ENCODE data around the gene VPS54. TPM values are rescaled to one million over a fixed set of nuclear protein-coding genes. Genes with fewer than 3 reads are reported as not detected.
"Not testable (repeated sequence)": the region's sequence is repeated elsewhere in the genome, so short reads cannot be mapped to it uniquely, and the experiment has no call there.

The VPS54 gene
- total RNA-seq, 1 donor from 2014 or later = 28.2 TPM

DNA sequence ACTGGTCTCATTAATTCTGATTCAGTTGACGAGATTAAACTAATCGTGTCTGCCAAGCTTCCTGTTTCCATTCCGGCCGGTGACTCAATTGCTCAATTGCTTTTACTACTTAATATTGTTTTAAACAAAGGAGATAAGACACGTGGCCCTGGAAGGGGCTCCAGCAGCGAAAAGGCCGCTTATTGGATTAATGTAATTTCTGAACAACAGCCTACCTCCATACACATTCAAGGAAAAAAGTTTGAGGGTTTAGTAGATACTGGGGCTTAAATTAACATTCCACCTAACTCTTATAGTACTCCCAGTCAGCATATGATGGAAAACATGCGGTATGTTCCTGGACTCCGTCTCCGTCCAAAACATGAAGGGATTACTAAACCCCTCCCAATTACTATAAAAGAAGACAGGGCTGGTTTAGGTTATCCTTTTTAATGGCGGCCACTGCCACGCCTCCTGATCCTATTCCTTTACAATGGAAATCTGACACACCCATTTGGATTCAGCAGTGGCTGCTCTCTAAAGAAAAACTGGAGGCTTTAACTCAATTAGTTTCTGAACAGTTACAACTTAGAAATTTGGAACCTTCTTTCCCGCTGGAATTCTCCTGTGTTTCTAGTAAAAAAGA, 27.1 kb downstream of the VPS54 start:
- no peak overlapping the region for H3K27ac Mint-ChIP-seq
- DNase-seq (ENCODE audit: low spot score, unreplicated experiment) = no peak
- H3K9me3 Mint-ChIP-seq (ENCODE audit: low read depth) = peaks cover 53% of the 10 kb centered on the region
- peaks cover 61% of the 10 kb centered on the region for H3K36me3 Mint-ChIP-seq (ENCODE audit: insufficient read depth)
- no peak for TF ChIP-seq CTCF (IDR thresholded peaks at IDR 0.05; ENCODE audit: unreplicated experiment)
- H3K4me3 Mint-ChIP-seq (ENCODE audit: low read depth) = no peak overlapping the region
- H3K27me3 Mint-ChIP-seq = no peaks in the 10 kb centered on the region
- H3K4me1 Mint-ChIP-seq (ENCODE audit: low read depth) = peaks cover 12% of the 10 kb centered on the region

DNA sequence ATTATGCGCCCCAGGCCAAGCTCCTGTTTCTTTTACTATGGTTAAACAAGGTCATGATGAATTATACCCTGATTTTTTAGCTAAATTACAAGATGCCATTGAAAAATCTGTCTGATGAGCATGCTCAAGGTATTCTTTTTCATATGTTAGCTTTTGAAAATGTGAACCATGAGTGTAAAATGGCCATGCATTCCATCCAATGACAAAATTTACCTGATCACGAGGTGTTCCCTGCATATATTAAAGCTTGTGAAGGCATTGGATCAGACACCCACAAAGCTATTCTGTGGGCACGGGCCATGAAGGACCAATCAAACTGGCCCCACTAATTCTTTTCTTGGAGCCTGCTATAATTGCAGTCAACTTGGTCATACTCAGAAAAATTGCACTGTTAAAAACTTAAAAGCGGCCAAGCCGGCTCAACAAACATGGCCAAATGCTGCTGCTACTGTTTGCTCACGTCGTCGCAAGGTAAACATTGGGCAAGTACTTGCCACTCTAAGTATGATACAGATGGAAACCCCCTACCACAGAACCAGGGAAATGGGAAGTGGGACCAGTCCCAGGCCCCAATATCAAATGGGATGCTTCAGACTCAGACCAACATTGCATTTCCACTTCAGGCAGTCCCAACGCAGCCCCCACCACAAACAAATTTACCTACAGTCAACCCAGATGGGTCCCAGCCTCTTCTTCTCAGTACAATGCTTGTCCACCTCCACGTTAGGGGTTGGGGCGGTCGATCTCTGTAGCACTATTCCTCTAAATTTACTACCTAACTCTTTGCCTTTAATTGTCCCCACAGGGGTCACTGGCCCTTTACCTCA, 27.8 kb downstream of the VPS54 start:
- Mint-ChIP-seq H3K9me3 (ENCODE audit: low read depth) (peaks cover 47% of the 10 kb centered on the region), H3K27ac (peak overlapping the region; percentile 71), H3K36me3 (ENCODE audit: insufficient read depth) (peaks cover 56% of the 10 kb centered on the region)

DNA sequence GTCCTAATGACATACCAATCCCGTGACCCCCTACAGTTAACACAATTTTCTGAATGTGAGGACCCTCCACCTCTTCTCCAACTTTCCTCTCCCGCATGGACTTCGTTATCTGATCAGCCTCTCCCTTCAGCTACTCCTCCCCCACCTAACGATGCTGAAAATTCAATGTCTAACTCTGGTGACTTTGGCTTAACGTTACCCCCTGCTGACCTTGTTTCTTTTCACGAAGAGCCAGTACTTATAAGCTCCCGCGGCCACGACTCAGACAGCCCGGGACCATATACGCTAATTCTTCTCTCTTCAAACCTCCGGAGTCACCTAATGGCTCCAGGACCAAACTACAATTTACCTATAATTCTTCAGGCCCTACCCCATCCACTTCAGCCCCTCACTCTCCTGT, 29.2 kb downstream of the VPS54 start:
- Mint-ChIP-seq H3K4me3 (ENCODE audit: low read depth) (no peak overlapping the region), H3K9me3 (ENCODE audit: low read depth) (peaks cover 37% of the 10 kb centered on the region), H3K27ac (peak overlapping the region; percentile 19), H3K27me3 (no peaks in the 10 kb centered on the region), H3K36me3 (ENCODE audit: insufficient read depth) (peaks cover 47% of the 10 kb centered on the region), H3K4me1 (ENCODE audit: low read depth) (peaks cover 22% of the 10 kb centered on the region)
- DNase-seq (ENCODE audit: low spot score, unreplicated experiment) = no peak
- no peak for TF ChIP-seq CTCF (IDR thresholded peaks at IDR 0.05; ENCODE audit: unreplicated experiment)

More for the DNA sequence above, 27.8 kb downstream of the VPS54 start:
- not testable (repeated sequence) for H3K4me3 Mint-ChIP-seq (ENCODE audit: low read depth); H3K27me3 Mint-ChIP-seq; DNase-seq (ENCODE audit: low spot score, unreplicated experiment)
- peaks cover 12% of the 10 kb centered on the region for H3K4me1 Mint-ChIP-seq (ENCODE audit: low read depth)

DNA sequence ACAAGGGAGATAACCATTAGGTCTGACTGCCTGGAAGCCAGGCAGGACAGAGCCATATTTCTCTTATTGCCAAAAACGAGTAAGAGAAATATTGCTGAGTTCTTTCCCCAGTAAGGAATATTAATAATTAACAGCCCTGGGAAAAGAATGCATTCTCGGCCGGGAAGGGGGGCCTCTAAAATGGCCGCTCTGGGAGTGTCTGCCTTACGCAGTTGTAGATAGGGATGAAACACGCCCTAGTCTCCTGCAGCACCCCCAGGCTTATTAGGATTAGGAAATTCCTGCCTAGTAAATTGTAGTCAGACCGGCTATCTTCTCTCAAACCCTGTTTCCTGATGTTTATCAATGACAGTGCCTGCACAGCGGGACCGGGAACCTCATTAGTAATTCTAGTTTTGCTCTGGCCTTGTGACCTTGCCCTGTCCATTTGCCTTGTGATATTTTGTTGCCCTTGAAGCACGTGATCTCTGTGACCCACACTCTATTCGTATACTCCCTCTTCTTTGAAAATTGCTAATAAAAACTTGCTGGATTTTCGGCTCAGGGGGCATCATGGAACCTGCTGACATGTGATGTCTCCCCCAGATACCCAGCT, 30.3 kb downstream of the VPS54 start:
- not testable (repeated sequence) for H3K27me3 Mint-ChIP-seq

DNA sequence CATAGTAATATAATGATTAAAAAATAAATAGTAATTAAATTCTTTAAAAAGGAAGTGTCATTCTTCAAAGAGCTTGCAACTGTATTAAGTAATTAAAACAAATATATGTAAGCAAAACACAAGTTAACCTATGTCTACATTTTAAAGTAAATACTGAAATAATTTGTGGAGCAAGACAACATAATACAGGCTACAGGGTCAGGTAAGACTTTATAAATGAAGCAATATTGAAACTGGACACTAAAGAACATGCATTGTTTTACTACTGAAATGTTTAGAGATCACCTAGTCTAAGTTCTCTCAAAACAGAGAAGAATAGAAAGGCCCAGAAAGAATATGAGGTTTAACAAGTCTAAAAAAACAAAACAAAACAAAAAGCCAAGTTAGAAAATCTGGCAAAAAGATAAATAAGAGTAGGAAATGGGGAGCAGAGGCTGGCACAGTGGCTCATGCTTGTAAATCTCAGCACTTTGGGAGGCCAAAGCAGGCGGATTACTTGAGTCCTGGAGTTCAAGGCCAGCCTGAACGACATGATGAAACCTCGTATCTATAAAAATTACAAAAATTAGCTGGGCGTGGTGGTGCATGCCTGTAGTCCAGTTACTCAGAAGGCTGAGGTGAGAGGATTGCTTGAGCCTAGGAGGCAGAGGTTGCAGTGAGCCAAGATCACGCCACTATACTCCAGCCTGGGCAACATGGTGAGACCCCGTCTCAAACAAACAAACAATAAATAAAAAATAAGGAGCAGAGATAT, 34.4 kb downstream of the VPS54 start:
- peaks cover 9% of the 10 kb centered on the region for H3K9me3 Mint-ChIP-seq (ENCODE audit: low read depth)
- DNase-seq (ENCODE audit: low spot score, unreplicated experiment) = no peak
- H3K27ac Mint-ChIP-seq = peak overlapping the region; percentile 72
- no peaks in the 10 kb centered on the region for H3K27me3 Mint-ChIP-seq
- TF ChIP-seq CTCF (IDR thresholded peaks at IDR 0.05; ENCODE audit: unreplicated experiment) = no peak
- H3K4me3 Mint-ChIP-seq (ENCODE audit: low read depth) = no peak overlapping the region
- H3K36me3 Mint-ChIP-seq (ENCODE audit: insufficient read depth) = peaks cover 22% of the 10 kb centered on the region
- H3K4me1 Mint-ChIP-seq (ENCODE audit: low read depth) = peaks cover 30% of the 10 kb centered on the region

More for the DNA sequence above, 30.3 kb downstream of the VPS54 start:
- peaks cover 40% of the 10 kb centered on the region for H3K36me3 Mint-ChIP-seq (ENCODE audit: insufficient read depth)
- H3K4me1 Mint-ChIP-seq (ENCODE audit: low read depth) = peaks cover 26% of the 10 kb centered on the region
- H3K4me3 Mint-ChIP-seq (ENCODE audit: low read depth); H3K27ac Mint-ChIP-seq; DNase-seq (ENCODE audit: low spot score, unreplicated experiment): not testable (repeated sequence)
- H3K9me3 Mint-ChIP-seq (ENCODE audit: low read depth) = peaks cover 30% of the 10 kb centered on the region
